GM21528 (cell line): ENCODE measurements around the gene SLC7A8.

Experiments
- ATAC-seq: cut with Tn5 transposase; IDR thresholded peaks from one replicate; pipeline ENCODE4 v1.9.1; 2021; ENCODE audit warnings: mild to moderate bottlenecking, moderate library complexity; ENCODE audit not compliant: unreplicated experiment, low FRiP score

The SLC7A8 gene

GRCh38 chr14:23185063-23185462, 1.6 kb upstream of the SLC7A8 start:
- no peak for ATAC-seq

GRCh38 chr14:23183158-23183470, 346 bp downstream of the SLC7A8 start:
- ATAC-seq: no peak

GRCh38 chr14:23182372-23183157, 895 bp downstream of the SLC7A8 start:
- ATAC-seq: no peak

- ATAC-seq: no peak
These were observed 1.5 kb downstream of the SLC7A8 start for GRCh38 chr14:23181946-23182345.

- ATAC-seq: no peak
These were observed 2.0 kb downstream of the SLC7A8 start for GRCh38 chr14:23181453-23181852.

- ATAC-seq: no peak
These were observed 6.3 kb downstream of the SLC7A8 start for GRCh38 chr14:23177181-23177580.

- no peak for ATAC-seq
These were observed 7.6 kb downstream of the SLC7A8 start for GRCh38 chr14:23175823-23176222.

- no peak for ATAC-seq
These were observed 8.9 kb downstream of the SLC7A8 start for GRCh38 chr14:23174296-23175184.

- no peak for ATAC-seq
These were observed 9.7 kb downstream of the SLC7A8 start for GRCh38 chr14:23173796-23174195.

- no peak for ATAC-seq
These were observed 10.4 kb downstream of the SLC7A8 start for GRCh38 chr14:23173031-23173430.

- ATAC-seq: no peak
These were observed 10.9 kb downstream of the SLC7A8 start for GRCh38 chr14:23172574-23172973.

GRCh38 chr14:23172096-23172495, 11.4 kb downstream of the SLC7A8 start:
- no peak for ATAC-seq

GRCh38 chr14:23171222-23171975, 12.1 kb downstream of the SLC7A8 start:
- ATAC-seq: no peak

- no peak for ATAC-seq
These were observed 13.8 kb downstream of the SLC7A8 start for GRCh38 chr14:23169622-23170021.

- no peak for ATAC-seq
These were observed 15.2 kb downstream of the SLC7A8 start for GRCh38 chr14:23168246-23168645.

GRCh38 chr14:23167116-23167847, 16.2 kb downstream of the SLC7A8 start:
- ATAC-seq: no peak

- ATAC-seq: no peak
These were observed 18.5 kb downstream of the SLC7A8 start for GRCh38 chr14:23164949-23165348.

GRCh38 chr14:23164250-23164649, 19.2 kb downstream of the SLC7A8 start:
- no peak for ATAC-seq

GRCh38 chr14:23163830-23164229, 19.6 kb downstream of the SLC7A8 start:
- ATAC-seq: no peak

- no peak for ATAC-seq
These were observed 20.7 kb downstream of the SLC7A8 start for GRCh38 chr14:23162800-23163199.
